ENCODE measurements around the gene SPATA31C1. TPM values are rescaled to one million over a fixed set of nuclear protein-coding genes. Genes with fewer than 3 reads are reported as not detected.

The SPATA31C1 gene
- total RNA-seq, 1 experiment from 2014 or later = not detected

DNA sequence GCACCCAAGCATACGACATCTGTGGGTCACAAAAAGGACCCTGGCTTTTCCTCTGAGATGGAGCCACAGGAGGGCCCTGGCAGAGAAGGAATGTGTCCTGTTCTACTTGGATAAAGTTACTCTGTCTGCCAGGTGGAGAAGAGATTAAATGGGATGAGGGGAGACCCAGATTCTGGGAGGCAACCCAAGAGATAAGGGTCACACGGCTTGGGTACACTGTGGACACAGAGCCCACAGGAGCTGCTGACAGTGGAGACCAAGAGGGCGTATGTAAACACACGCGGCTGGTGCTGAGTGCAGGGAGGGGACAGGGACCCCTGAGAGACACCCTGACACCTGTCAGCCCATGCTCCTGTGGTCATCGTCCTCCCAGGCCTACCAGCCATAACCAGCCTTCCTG lies 50.4 kb downstream of the SPATA31C1 start:
- TF ChIP-seq TCF7L2 (IDR thresholded peaks at IDR 0.05; ENCODE audit: borderline replicate concordance, extremely low read depth, insufficient read depth, insufficient read length) (no peak), POLR2A (IDR thresholded peaks at IDR 0.05; ENCODE audit: borderline replicate concordance, extremely low read depth, insufficient read depth, insufficient read length) (no peak), YY1 (IDR thresholded peaks at IDR 0.05; ENCODE audit: extremely low read depth, insufficient replicate concordance, low read depth, low read length) (no peak)
- Histone ChIP-seq H3K27ac (ENCODE audit: low read depth, low read length) (no peak overlapping the region), H3K4me3 (replicated peaks in 1 of 2; ENCODE audit: low read depth in 1 of 2, low read length in 2 of 2) (no peak overlapping the region), H3K4me1 (ENCODE audit: control insufficient read depth in 1 of 2, insufficient read depth in 2 of 2, low read length in 2 of 2) (no peaks in the 10 kb centered on the region), H3K9me2 (ENCODE audit: insufficient read depth) (no peaks in the 10 kb centered on the region), H3K27me3 (ENCODE audit: insufficient read depth, low read length) (no peaks in the 10 kb centered on the region), H3K9me3 (ENCODE audit: control insufficient read depth in 1 of 2, insufficient read depth in 1 of 2, low read depth in 1 of 2, low read length in 2 of 2) (no peaks in the 10 kb centered on the region), H3K9ac (ENCODE audit: low read length) (no peak overlapping the region), H2AFZ (ENCODE audit: low read depth, low read length, poor library complexity, severe bottlenecking) (no peak overlapping the region), H3K79me2 (ENCODE audit: insufficient read depth, low read length) (no peaks in the 10 kb centered on the region), H3K36me3 (ENCODE audit: control insufficient read depth in 1 of 2, insufficient read depth in 2 of 2, low read length in 2 of 2) (no peaks in the 10 kb centered on the region; a peak in 1 of 4 replicates), H4K20me1 (ENCODE audit: insufficient read depth) (no peaks in the 10 kb centered on the region), H3K4me2 (ENCODE audit: low read length) (no peak overlapping the region)
- DNase-seq (ENCODE audit: low read depth, low spot score) (no peak), ATAC-seq (no peak)
- RAD21 ChIA-PET (ENCODE audit: low non-redundant PET in 1 of 2, low total read pairs in 2 of 2, uncharacterized antibody in 2 of 2, unreplicated experiment in 2 of 2) = no interaction called here
- intact Hi-C loops (cut with micrococcal nuclease) = no loop called here
- POLR2A ChIA-PET = no interaction called here
- BruUV-seq (replicated peaks) = no TSS peak
- CTCF ChIA-PET = no interaction called here

DNA sequence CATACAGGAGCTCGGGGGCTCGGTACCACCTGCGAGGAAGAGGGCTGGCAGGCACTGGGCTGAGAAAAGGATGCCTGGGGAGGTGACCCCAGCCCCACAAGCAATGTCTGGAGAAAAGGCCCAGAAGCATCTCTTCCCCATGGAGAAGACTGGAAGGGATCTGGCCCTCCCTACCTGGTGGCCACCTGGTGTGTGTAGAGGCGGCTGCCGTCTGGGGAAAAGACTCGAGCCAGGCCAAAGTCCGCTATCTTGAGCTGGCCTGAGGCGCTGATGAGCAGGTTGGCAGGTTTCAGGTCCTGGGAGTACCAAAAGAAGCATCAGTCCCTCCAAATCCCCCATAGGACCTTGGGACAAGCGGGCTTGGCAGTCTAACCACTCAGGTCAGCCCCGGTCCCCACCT lies 52.8 kb downstream of the SPATA31C1 start:
- no peak for ATAC-seq
- Histone ChIP-seq H3K9me2 (ENCODE audit: insufficient read depth) (no peaks in the 10 kb centered on the region), H3K36me3 (ENCODE audit: control insufficient read depth in 1 of 2, insufficient read depth in 2 of 2, low read length in 2 of 2) (no peaks in the 10 kb centered on the region; a peak in 1 of 4 replicates), H3K79me2 (ENCODE audit: insufficient read depth, low read length) (no peaks in the 10 kb centered on the region), H2AFZ (ENCODE audit: low read depth, low read length, poor library complexity, severe bottlenecking) (no peak overlapping the region), H3K4me1 (ENCODE audit: control insufficient read depth in 1 of 2, insufficient read depth in 2 of 2, low read length in 2 of 2) (peaks cover 5 to 18% of the 10 kb centered on the region in 2 experiments; a peak in 3 of 4 replicates), H4K20me1 (ENCODE audit: insufficient read depth) (no peaks in the 10 kb centered on the region), H3K9ac (ENCODE audit: low read length) (no peak overlapping the region), H3K9me3 (ENCODE audit: control insufficient read depth in 1 of 2, insufficient read depth in 1 of 2, low read depth in 1 of 2, low read length in 2 of 2) (no peaks in the 10 kb centered on the region), H3K4me2 (ENCODE audit: low read length) (no peak overlapping the region), H3K27ac (ENCODE audit: low read depth, low read length) (no peak overlapping the region), H3K4me3 (replicated peaks in 1 of 2; ENCODE audit: low read depth in 1 of 2, low read length in 2 of 2) (no peak overlapping the region), H3K27me3 (ENCODE audit: insufficient read depth, low read length) (no peaks in the 10 kb centered on the region)
- ChIA-PET CTCF (no interaction called here), RAD21 (ENCODE audit: low non-redundant PET in 1 of 2, low total read pairs in 2 of 2, uncharacterized antibody in 2 of 2, unreplicated experiment in 2 of 2) (no interaction called here), POLR2A (no interaction called here)
- DNase-seq (ENCODE audit: low read depth, low spot score) = no peak
- TF ChIP-seq FOSL1 (IDR thresholded peaks at IDR 0.05; ENCODE audit: low read depth) (no peak), RAD21 (IDR thresholded peaks at IDR 0.05; ENCODE audit: low read depth) (no peak), CEBPB (IDR thresholded peaks at IDR 0.05; ENCODE audit: low read depth) (no peak), SRF (IDR thresholded peaks at IDR 0.05; ENCODE audit: low read depth) (no peak), EZH2 (IDR thresholded peaks at IDR 0.05) (no peak), POLR2A (IDR thresholded peaks at IDR 0.05; ENCODE audit: borderline replicate concordance, extremely low read depth, insufficient read depth, insufficient read length) (no peak), EGR1 (IDR thresholded peaks at IDR 0.05; ENCODE audit: low read depth) (no peak)
- TF ChIP-seq, protein P1, sequence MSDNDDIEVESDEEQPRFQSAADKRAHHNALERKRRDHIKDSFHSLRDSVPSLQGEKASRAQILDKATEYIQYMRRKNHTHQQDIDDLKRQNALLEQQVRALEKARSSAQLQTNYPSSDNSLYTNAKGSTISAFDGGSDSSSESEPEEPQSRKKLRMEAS (IDR thresholded peaks at IDR 0.05) = no peak
- no TSS peak for BruUV-seq (replicated peaks)
- intact Hi-C loops (cut with micrococcal nuclease) = no loop called here

Data from HCT116 (cell line).